Activated CD4-positive, alpha-beta memory T cell treated with anti-CD3 and anti-CD28 coated beads for 36 hours (primary cell): Measurements from ENCODE around the gene ACSF3. TPM values are rescaled to one million over a fixed set of nuclear protein-coding genes. Genes with fewer than 3 reads are reported as not detected.
"Not testable (repeated sequence)": the region's sequence is repeated elsewhere in the genome, so short reads cannot be mapped to it uniquely, and the experiment has no call there.

Experiments
- CTCF ChIA-PET: fragments of 350-600 bp; sonication (Branson Sonifier 250); formaldehyde crosslinking; loops from one replicate; lab custom pipeline; 2021; ENCODE audit warnings: antibody characterized with exemption, inconsistent platforms; lab: Charles Lee
- POLR2A ChIA-PET: fragments of 350-600 bp; sonication (Branson Sonifier 250); formaldehyde crosslinking; loops from one replicate; lab custom pipeline; 2021; ENCODE audit warnings: antibody characterized with exemption; lab: Charles Lee
- DNase-seq: peaks from one replicate; pipeline ENCODE4 v3.0.0-alpha.2; 2020
- H3K27ac Mint-ChIP-seq: one replicate; pipeline ENCODE4 v1.8.0; 2021; ENCODE audit warnings: mixed read lengths
- H3K27me3 Mint-ChIP-seq: one replicate; pipeline ENCODE4 v1.8.0; 2021; ENCODE audit warnings: mixed read lengths
- H3K36me3 Mint-ChIP-seq: one replicate; pipeline ENCODE4 v1.8.0; 2021; ENCODE audit warnings: mixed read lengths
- H3K4me1 Mint-ChIP-seq: one replicate; pipeline ENCODE4 v1.8.0; 2021; ENCODE audit warnings: low read depth, mixed read lengths
- H3K4me3 Mint-ChIP-seq: one replicate; pipeline ENCODE4 v1.8.0; 2021; ENCODE audit warnings: mild to moderate bottlenecking, mixed read lengths
- H3K9me3 Mint-ChIP-seq: one replicate; pipeline ENCODE4 v1.8.0; 2021; ENCODE audit warnings: mixed read lengths
- intact Hi-C: fragments of 100-400 bp; cut with micrococcal nuclease; formaldehyde crosslinking; loops from one replicate; pipeline ENCODE4 v1.15.1; 2023
- total RNA-seq, 2 experiments: library from RNA; stranded (reverse); gene quantifications; one replicate each; pipeline ENCODE4 v1.2.3, GENCODE V29; 2021

The ACSF3 gene
- total RNA-seq, 2 experiments from 2014 or later = 36.1 to 37.3 TPM

DNA sequence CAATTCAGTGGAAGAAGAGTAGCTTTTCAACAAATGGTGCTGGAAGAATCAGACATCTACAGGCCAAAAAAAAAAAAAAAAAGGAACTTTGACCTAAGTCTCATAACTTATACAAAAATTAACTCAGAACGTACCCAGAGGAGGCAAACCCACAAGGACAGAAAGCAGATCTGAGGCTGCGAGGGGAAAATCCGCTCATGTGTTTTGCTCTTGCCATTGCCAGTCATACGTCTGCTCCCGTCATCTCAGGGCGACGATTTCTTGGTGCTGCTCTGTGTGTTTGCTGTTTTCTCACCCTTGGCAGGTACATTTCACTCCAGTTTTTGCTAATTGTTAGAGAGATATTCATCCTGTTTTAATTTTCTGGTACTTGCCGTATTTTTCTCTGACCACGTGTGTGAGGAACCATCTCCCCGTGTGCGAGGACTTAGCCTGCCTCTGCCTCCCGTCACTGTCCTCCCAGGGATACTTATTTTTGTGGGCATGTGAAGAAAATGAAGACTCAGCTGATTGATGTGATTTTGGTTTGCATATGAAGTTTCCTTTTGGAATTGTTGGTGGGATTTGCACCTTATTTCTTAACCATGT is 33.4 kb upstream of the ACSF3 start:
- POLR2A ChIA-PET = interaction anchor here (0.6 kb wide), 1 partner anchor 13 kb away, joined by 3 read pairs; no protein-coding TSS in a partner anchor

DNA sequence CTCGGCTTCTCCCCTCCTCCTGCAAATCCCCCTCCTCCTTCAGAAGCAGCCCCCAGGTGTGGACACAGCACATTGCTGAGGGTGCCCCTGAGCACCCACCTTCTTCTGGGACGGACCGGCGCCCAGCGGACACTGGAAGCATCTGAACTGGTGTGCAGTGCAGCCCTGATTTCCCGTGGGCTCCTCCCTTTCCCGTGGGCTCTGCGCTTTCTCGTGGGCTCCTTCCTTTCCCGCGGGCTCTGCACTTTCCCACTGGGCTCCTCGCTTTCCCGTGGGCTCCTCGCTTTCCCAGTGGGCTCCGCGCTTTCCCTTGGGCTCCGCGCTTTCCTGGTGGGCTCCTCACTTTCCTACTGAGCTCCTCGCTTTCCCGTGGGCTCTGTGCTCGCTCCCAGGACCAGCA is 32.6 kb upstream of the ACSF3 start:
- ChIA-PET POLR2A (no interaction called here), CTCF (no interaction called here)
- Mint-ChIP-seq H3K9me3 (no peaks in the 10 kb centered on the region), H3K36me3 (no peaks in the 10 kb centered on the region), H3K4me1 (no peaks in the 10 kb centered on the region), H3K27me3 (no peaks in the 10 kb centered on the region), H3K27ac (no peak overlapping the region), H3K4me3 (no peak overlapping the region)
- intact Hi-C loops = no loop called here
- DNase-seq = no peak

More for the DNA sequence above, 33.4 kb upstream of the ACSF3 start:
- Mint-ChIP-seq H3K9me3 (no peaks in the 10 kb centered on the region), H3K27ac (no peak overlapping the region), H3K4me3 (no peak overlapping the region), H3K36me3 (no peaks in the 10 kb centered on the region), H3K4me1 (no peaks in the 10 kb centered on the region), H3K27me3 (no peaks in the 10 kb centered on the region)
- DNase-seq = peak; percentile 53
- CTCF ChIA-PET = interaction anchor here (0.7 kb wide), 1 partner anchor 173 kb away, joined by 3 read pairs; no protein-coding TSS in a partner anchor
- intact Hi-C loops = no loop called here

DNA sequence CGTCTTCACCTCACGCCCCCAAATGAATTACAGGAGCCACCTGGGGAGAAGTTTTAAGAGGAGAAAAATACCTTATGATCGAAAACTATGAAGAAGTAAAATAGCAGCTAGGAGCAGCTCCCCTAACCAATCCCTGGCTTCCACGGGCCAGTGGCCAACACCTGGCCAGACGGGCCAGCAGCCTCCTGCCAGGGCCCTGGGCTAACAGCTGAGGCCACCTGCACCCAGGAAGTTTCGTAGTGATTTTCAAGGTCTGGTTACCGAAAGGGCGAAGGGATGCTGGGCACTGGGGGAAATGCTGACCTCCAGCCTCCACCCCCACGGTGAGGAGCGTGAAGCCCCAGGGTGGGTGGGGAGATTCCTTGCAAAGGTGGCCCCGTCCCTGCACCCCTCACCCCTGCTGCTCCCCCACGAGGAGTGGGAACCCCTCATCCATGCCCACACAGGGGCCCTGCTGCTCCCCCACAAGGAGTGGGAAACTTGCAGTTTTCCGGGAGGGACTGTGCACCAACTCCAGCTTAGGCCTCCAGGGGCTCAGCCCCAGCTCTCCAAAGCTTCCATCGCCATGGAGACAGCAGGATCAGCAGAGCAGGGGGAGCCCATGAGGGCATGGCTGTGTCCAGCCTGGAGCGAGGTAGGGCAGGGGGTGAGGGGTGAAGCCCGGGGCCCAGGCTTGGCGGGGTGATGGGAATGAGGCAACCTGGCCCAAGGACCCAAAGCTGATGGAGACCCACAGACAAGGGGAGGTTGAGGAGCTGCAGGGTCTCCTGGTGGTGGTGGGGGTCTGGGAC is 31.9 kb upstream of the ACSF3 start:
- POLR2A ChIA-PET = no interaction called here
- Mint-ChIP-seq H3K9me3 (no peaks in the 10 kb centered on the region), H3K27me3 (no peaks in the 10 kb centered on the region), H3K4me3 (no peak overlapping the region), H3K27ac (no peak overlapping the region), H3K4me1 (no peaks in the 10 kb centered on the region), H3K36me3 (no peaks in the 10 kb centered on the region)
- CTCF ChIA-PET = no interaction called here
- DNase-seq = no peak
- intact Hi-C loops = no loop called here

- Mint-ChIP-seq H3K9me3 (no peaks in the 10 kb centered on the region), H3K4me1 (no peaks in the 10 kb centered on the region), H3K27ac (no peak overlapping the region), H3K27me3 (no peaks in the 10 kb centered on the region), H3K36me3 (no peaks in the 10 kb centered on the region), H3K4me3 (no peak overlapping the region)
- ChIA-PET CTCF (no interaction called here), POLR2A (no interaction called here)
- no peak for DNase-seq
- intact Hi-C loops = no loop called here
Measured at GRCh38 chr16:89062389-89063345, 31.0 kb upstream of the ACSF3 start.

DNA sequence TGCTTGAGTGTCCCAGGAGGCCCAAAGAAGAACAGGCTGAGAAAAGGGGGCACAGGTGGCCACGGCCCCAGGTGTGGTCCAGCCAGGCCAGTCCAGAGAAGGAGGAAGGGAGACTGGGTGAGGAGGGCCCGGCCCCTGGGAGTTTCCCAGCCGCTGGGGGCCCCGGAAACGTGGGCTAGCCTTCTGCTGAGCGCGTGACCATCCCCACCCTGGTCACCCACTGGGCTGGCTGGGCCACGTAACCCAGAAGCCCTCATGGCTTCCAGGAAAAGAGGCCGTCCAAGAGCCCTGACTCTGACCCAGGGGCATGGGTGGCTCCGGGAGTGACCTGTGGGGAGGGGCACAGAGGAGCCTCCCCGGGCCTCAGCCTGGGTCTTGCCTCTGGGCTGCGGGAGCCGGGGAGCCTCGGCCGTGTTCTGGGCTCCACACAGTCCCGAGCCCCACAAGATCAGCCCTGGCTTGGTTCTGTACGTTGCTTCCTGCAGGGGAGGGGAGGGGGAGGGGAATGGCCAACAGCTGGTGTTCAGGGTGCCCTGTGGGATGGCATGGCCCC is 29.8 kb upstream of the ACSF3 start:
- intact Hi-C loops = no loop called here
- ChIA-PET POLR2A (no interaction called here), CTCF (no interaction called here)
- H3K9me3 Mint-ChIP-seq = no peaks in the 10 kb centered on the region
- no peak overlapping the region for H3K27ac Mint-ChIP-seq
- no peaks in the 10 kb centered on the region for H3K27me3 Mint-ChIP-seq
- no peak for DNase-seq
- no peak overlapping the region for H3K4me3 Mint-ChIP-seq
- no peaks in the 10 kb centered on the region for H3K36me3 Mint-ChIP-seq
- no peaks in the 10 kb centered on the region for H3K4me1 Mint-ChIP-seq

DNA sequence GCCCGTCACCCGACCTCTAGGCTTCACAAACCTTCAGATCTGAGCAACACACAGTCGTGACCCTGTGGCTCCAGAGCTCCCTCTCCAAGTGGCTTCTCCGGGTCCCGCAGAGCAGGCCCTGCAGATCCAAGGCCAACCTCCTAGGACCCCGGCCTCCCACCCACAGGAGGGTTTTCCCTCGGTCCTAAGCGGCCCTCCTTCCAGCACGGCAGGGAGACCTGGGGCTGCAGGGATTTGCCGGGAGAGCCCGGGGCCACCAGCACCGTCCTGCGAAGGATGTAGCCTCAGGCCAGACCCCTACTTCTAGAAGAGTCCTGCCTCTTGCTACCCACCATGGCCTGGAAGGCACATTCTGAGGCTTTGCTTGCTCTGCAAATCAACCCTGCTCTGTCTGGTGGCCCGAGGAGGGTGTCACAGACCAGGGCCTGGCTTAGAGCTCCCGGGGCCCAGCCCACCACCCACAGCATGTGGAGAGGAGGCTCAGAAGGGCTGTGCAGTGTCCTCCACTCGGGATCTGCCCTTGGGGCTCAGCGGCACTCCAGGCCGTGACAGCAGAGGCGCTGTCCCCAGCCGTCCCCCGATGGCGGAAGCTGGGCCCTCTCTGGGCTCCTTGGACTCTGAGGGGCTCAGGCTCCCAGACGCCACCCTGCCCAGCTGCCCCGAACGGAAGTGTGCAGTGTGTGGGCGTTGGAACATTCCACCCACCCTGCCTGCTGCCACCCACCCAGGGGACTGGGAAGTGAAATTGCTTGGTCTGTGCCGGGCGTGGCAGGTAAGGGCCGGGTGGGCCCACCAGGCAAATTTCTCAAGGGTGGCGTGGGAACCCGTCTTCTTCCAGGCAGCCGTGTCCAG is 28.8 kb upstream of the ACSF3 start:
- ChIA-PET POLR2A (no interaction called here), CTCF (no interaction called here)
- Mint-ChIP-seq H3K4me3 (no peak overlapping the region), H3K27ac (no peak overlapping the region), H3K4me1 (no peaks in the 10 kb centered on the region), H3K27me3 (no peaks in the 10 kb centered on the region), H3K36me3 (no peaks in the 10 kb centered on the region), H3K9me3 (no peaks in the 10 kb centered on the region)
- intact Hi-C loops = no loop called here
- no peak for DNase-seq

- intact Hi-C loops = no loop called here
- no peaks in the 10 kb centered on the region for H3K27me3 Mint-ChIP-seq
- ChIA-PET POLR2A (no interaction called here), CTCF (no interaction called here)
- no peak overlapping the region for H3K4me3 Mint-ChIP-seq
- H3K9me3 Mint-ChIP-seq = no peaks in the 10 kb centered on the region
- H3K4me1 Mint-ChIP-seq = no peaks in the 10 kb centered on the region
- no peak overlapping the region for H3K27ac Mint-ChIP-seq
- no peak for DNase-seq
- H3K36me3 Mint-ChIP-seq = no peaks in the 10 kb centered on the region
Measured at GRCh38 chr16:89065458-89065822, 28.2 kb upstream of the ACSF3 start.

- no peaks in the 10 kb centered on the region for H3K9me3 Mint-ChIP-seq
- H3K36me3 Mint-ChIP-seq = no peaks in the 10 kb centered on the region
- no peak for DNase-seq
- ChIA-PET CTCF (no interaction called here), POLR2A (no interaction called here)
- H3K4me1 Mint-ChIP-seq = no peaks in the 10 kb centered on the region
- intact Hi-C loops = no loop called here
- no peak overlapping the region for H3K27ac Mint-ChIP-seq
- H3K27me3 Mint-ChIP-seq = no peaks in the 10 kb centered on the region
- H3K4me3 Mint-ChIP-seq = no peak overlapping the region
Measured at GRCh38 chr16:89066721-89067120, 26.9 kb upstream of the ACSF3 start.

GRCh38 chr16:89067677-89068443 is 25.8 kb upstream of the ACSF3 start:
- ChIA-PET POLR2A (no interaction called here), CTCF (no interaction called here)
- Mint-ChIP-seq H3K27ac (no peak overlapping the region), H3K4me1 (no peaks in the 10 kb centered on the region), H3K27me3 (no peaks in the 10 kb centered on the region), H3K9me3 (no peaks in the 10 kb centered on the region), H3K36me3 (no peaks in the 10 kb centered on the region), H3K4me3 (no peak overlapping the region)
- no peak for DNase-seq
- intact Hi-C loops = no loop called here

GRCh38 chr16:89068814-89069616 is 24.6 kb upstream of the ACSF3 start:
- H3K4me1 Mint-ChIP-seq, H3K27ac Mint-ChIP-seq, H3K36me3 Mint-ChIP-seq, POLR2A ChIA-PET, H3K9me3 Mint-ChIP-seq, H3K4me3 Mint-ChIP-seq, H3K27me3 Mint-ChIP-seq, intact Hi-C loops, DNase-seq, CTCF ChIA-PET: not testable (repeated sequence)
